CD4-positive, alpha-beta T cell treated with Interleukin-1 beta for 1 hour (primary cell): Measurements from ENCODE around the gene FBH1.
"Not testable (repeated sequence)": the region's sequence is repeated elsewhere in the genome, so short reads cannot be mapped to it uniquely, and the experiment has no call there.

Experiments used
- DNase-seq, 2 donors: peaks; one replicate each; pipeline ENCODE4 v3.0.0-alpha.2; 2020 to 2022

FBH1 gene

DNA sequence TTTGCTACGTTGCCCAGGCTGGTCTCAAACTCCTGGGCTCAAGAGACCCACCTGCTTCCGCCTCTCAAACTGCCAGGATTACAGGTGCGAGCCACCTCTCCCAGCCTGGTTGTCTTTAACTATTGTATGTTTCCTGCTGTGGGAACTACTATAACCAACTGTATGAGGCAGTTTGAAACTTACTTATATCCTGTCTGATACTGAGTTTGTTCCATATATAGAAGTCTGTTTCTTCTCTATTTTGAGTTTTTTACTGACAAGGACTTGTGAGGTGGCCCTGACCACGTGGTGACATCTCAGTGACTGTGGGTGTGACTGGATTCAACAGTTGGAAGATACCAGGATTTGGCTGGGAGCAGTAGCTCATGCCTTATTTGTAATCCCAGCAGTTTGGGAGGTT, 14.2 kb downstream of the FBH1 start:
- no peak for DNase-seq

DNA sequence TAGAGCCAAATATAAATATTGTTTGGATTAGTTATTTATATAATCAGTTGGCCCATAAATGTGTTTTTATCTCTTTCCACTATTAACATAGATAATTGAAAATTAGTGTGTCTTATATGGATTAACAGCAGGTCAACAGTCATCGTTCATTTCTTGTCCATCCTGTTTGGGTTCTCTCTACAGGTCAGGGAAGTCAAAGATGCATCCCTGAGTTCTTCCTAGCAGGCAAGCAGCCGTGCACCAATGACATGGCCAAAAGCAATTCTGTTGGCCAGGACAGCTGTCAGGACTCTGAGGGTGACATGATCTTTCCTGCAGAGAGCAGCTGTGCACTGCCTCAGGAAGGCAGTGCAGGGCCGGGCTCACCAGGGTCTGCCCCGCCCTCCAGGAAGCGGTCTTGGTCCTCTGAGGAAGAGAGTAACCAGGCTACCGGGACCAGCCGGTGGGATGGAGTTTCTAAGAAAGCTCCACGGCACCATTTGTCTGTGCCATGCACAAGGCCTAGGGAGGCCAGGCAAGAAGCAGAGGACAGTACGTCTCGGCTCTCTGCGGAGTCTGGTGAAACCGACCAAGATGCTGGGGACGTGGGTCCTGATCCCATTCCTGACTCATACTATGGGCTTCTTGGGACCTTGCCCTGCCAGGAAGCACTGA, 15.9 kb downstream of the FBH1 start:
- DNase-seq = no peak

DNA sequence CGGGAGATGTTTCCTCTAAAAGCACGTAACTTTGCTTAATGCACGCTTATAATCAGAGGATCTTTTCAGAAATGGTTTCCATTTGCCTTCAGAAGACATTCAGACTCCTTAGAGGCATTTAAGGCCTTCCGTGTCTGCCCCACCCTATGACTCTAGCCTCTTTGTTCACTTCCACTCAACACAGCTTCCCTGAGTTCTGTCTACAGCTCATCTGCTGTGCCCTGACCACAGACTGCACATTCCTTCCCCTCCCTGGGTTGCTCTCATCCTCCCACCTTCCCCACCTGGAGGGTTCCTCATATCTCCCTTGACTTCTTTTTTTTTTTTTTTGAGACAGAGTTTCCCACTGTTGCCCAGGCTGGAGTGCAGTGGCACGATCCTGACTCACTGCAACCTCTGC, 16.6 kb downstream of the FBH1 start:
- no peak for DNase-seq

DNA sequence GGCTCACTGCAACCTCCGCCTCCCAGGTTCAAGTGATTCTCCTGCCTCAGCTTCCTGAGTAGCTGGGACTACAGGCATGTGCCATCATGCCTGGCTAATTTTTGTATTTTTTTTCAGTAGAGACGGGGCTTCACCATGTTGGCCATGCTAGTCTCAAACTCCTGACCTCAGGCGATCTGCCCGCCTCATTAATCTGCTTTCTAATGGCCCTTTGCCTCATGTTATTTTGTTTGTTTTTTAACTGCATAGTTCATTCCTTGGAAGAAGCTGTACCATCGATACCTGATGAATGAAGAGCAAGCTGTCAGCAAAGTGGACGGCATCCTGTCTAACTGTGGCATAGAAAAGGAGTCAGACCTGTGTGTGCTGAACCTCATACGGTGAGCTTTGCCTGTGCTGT, 18.6 kb downstream of the FBH1 start:
- DNase-seq = not testable (repeated sequence)

DNA sequence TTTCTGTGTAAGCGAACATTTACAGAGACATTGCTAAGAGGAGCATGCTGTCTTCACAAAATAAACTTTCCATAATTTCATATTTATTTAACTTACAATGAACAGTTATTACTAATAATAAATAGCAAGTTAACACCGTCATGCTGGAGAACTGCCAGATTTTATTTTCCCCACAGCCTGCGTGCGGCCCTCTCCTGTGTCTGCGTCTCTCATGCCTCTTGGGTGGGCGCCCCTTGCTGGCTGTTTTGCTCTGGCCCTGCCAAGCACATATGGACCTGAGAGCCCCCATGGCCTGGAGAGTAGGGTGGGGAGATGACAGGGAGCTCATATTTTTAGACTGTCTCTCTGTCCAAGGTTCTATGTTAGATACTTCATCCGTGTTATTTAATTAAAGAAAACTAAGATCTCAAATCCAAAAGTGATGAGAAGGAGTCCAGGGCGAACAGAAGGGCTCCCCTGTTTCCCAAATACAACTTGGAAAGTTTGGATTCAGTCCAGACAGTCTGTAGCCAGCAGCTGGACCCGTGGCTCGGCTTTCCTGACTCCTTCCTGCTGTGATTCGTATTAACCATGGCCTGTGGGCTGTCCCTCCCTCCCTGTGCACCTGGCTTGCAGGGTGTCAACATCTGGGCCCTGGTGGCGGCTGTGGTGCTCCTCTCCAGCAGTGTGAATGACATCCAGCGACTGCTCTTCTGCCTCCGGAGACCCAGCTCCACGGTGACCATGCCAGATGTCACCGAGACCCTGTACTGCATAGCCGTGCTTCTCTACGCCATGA, 20.5 kb downstream of the FBH1 start:
- DNase-seq = no peak

DNA sequence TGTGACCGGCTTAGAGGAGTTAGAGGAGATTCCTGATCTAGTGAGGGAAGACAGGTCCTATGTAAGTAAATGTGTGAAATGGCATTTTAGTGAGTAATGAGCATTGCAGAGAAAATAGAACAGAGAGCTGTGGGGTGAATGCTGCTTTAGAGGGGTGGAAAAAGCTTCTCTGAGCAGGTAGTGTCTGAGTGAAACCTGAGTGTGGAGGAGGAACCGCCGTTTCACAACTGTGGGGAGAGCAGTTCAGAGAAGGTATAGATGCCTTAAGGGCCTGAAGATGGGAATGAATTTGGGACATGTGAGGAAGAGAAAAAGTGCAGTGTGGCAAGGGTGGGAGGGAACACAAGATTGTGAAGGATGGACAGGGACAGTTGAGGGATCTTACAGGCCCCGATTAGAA, 21.6 kb downstream of the FBH1 start:
- DNase-seq = no peak

DNA sequence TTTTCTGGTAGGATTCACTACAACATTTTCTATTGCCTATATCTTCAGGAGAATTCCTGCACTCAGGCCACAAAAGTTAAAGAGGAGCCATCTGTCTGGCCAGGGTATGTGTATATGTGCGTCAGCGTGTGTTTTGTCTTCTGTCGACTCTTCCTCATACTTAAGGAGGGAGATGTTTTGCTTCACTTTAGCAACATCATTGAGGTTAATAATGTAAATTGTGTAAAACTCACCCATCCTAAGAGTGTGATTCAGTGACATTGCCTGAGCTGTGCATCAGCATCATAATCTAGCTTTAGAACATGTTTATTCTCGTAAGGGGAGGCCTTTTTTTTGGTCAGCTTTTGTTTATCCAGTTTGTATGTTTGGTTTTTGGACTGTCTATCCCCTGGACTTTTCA, 23.7 kb downstream of the FBH1 start:
- no peak for DNase-seq

DNA sequence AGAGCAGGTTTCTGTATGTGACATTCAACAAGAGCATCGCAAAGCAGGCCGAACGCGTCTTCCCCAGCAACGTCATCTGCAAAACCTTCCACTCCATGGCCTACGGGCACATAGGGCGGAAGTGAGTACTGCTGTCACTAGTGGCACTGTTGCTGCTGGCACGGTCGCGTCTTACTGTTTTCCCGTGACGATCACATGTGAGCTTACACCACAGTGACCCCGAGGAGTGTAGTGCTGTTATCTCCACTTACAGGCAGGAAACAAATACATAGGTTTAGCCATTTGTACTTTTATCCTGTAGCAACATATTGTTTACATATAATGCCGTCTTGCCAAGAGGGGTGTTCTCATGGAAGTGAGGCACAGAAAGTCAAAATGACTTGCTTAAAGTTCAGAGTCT, 25.4 kb downstream of the FBH1 start:
- no peak for DNase-seq

DNA sequence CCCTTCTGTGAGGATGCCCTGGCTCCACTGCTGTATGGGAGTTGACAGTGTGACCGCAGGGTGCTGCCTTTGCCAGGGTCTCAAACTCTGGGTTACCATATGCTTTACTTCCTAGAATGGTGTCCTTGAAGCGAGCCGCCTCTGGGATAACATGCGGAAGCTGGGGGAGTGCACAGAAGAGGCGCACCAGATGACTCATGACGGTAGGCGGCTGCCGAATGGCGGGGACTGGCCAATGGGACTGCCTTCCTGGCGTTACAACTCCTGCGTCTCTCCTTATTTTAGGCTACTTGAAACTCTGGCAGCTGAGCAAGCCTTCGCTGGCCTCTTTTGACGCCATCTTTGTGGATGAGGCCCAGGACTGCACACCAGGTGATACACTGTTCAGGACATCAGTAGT, 27.3 kb downstream of the FBH1 start:
- no peak for DNase-seq

DNA sequence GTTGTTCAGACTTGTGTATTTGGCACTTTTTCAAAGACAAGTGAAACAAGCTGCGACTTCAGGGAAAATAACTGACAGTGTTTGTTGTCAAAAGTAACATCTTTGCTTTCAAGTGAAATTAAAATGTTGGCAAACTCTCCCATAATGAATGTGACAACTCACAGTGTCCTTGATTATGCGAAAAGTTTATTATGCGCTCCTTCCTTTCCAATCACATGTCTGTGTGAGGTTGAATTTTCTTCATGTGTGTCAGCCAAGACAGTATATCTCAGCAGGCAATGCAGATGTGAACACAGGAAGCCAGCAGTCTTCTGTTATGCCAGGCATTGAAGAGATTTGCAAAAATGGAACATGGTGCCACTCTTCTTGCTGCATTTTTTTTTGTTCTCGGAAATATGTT, 28.7 kb downstream of the FBH1 start:
- DNase-seq = no peak

DNA sequence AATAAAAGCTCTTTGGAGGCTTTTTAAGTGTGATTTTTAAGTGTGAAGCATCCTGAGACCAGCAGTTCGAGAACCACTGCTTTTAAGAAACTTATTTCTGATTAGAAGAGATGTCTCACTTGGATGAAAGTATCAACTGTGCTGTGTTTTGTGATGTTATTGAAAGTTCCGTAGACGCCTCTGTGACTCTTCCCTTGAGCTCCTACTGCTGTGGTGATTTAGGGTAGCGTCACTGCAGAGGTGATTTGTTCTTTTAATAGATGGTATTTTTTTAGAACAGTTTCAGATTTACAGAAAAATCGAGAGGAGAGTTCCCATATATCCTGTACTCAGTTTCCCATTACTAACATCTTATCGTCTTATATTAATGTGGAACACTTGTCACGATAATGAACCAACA, 29.5 kb downstream of the FBH1 start:
- DNase-seq = no peak

DNA sequence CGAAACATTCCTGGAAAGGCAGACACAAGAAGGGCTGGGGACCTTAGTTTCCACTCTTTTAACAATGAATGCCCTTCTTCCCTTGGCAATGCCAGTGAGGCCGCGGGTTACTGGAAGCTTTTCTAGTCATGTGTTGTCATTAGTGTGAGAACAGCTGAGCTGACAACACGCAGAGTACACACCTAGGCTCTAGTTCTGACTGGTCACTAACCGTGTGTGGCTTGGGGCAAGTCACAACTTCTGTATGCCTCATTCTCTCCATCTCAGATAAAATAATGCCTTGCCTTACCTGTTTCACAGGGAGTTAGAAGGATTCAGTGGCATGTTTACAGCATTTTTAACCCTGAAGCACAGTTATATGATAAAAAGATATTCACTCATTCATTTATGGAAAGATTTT, 31.7 kb downstream of the FBH1 start:
- no peak for DNase-seq

DNA sequence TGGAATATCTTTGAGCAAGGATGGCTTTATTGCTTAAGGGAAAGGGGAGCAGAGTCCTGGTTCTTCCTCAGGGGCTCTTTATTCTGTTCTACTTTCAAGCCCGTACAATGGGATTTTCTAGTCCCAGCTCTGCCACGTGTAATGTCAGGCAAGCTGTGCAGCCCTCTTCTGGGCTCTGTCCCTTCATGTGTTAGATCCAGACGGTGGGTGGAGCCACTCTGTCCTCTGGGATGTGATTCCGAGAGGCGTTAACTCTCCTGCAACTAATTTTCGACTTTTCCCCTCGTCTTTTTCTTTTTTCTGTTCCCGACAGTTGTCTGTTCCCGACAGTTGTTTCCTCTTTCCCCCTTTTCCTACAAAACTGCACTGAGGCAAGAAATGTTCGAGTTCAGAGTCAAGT, 34.8 kb downstream of the FBH1 start:
- no peak for DNase-seq

DNA sequence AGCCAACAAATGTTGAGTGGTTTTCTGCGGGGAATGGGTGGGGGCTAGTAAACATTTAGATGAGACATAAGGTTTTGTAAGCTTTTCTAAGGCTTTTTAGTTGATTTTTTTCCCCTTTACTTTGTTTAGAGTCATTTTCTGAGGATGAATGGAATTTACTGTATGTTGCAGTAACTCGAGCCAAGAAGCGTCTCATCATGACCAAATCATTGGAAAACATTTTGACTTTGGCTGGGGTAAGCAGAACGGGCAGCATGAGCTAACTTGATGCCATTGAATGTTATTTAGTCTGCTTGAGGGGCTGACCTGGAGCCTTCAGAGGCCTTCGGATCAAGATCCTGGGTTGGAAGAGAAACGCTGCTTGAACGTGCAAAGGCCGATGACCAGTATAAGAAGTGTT, 37.3 kb downstream of the FBH1 start:
- DNase-seq = no peak

DNA sequence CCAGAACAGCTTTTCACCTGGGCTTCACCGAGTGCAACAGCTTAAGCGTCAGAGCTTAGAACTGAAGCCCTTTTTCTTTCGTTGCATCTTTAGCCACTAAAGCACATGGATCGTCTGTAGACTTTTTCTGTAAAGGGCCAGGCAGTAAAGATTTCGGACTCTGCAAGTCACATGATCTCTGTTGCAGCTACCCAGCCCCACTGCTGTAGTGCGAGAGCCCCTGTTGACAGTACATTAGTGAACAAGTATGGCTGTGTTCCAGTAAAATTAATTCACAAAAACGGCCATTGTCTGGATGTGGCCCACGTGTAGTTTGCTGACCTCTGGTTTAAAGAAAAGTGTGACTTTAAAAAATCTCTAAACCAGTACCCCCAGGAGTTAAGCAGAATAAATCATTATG, 39.4 kb downstream of the FBH1 start:
- no peak for DNase-seq

DNA sequence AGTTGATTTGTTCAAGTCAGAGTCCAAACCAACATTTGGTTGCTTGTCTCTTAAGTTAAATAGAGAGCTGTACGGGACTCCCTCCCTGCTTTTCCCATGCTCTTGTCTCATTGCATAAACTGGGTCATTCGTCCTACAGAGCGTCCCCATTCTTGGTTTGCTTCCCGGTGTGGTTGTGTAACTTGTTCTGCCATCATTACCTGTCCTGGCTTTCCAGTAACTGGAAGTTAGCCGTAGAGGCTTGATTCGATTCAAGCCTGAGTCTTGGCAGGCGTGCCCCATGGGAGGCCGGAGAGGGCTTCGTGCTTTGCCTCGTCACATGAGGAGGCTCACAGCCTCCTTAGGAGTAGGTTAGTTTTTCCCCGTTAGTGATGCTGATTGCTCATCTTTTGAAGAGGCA, 40.2 kb downstream of the FBH1 start:
- DNase-seq = no peak

DNA sequence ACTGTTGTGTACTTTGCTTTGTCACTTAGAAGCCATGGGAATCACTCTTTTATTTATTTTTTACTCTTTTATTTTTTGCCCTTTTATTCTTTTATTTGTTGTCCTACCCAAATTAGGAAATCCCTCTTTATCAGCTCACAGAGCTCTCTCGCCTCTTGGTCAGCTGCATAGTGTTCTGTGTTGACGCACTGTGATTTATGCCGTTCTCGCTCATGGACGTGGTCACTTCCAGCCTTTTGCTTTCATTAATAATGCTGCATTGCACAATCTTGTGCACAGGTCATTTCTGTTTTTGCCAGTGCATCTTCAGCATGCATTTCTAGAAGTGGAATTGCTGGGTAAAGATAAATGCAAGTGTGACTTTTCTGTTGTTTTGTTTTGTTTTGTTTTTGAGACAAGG, 42.3 kb downstream of the FBH1 start:
- no peak for DNase-seq

DNA sequence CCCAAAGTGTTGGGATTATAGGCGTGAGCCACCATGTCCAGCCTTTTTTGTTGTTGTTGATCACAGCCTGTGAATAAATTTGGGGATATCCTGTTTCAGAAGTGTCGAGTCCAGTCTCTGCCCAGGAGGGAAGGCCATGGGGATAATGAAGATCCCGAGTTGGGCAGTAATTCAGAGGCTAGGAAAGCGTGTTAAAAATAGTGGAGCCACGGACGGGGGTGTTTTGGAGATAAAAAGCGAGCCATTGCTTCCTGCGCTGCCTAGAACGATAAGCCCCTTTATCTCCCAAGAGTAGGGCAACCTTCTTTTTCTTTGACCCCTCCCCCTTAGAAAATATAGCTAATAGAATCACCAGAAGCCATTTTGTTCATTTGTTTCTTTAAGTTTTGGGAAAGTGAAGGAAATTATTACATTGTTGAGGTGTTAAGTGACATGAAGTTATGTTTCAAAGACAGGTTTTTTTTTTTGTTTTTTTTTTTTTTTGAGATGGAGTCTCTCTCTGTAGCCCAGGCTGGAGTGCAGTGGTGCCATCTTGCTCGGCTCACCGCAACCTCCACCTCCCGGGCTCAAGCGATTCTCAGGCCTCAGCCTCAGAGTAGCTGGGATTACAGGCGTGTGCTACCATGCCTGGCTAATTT, 44.0 kb downstream of the FBH1 start:
- DNase-seq = no peak

DNA sequence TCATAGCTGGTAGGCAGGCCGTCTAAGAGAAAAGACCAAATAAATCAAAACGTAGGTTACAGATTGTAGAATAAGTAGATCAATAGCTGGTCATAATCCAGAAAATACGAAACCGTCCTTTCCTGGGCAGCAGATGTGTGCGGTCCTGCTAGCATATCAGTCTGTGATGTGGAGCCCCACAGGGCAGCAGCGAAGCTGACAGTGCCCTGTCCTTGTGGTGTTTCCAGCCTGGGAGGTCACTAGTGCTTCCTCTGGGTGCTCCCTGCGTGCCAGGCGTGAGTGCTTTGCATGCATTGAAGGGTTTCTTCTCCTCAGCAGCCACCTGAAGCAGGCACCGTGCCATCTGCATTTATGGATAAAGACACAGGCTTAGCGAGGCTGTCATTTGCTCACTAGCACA, 45.6 kb downstream of the FBH1 start:
- no peak for DNase-seq

DNA sequence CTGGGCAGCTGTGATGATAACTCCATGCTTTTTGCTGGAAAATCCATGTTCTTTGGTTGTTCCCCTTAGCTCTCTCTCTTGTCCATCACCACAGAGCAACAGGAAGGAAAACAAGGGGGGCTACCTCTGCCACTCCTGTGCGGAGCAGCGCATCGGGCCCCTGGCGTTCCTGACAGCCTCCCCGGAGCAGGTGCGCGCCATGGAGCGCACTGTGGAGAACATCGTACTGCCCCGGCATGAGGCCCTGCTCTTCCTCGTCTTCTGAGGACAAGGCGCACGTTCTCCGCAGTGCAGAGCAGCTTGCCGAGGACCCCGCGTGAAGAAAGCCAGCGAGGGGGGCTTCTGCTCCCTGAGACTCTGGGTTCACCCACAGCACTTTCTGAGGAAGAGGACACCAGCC, 47.0 kb downstream of the FBH1 start:
- no peak for DNase-seq

DNA sequence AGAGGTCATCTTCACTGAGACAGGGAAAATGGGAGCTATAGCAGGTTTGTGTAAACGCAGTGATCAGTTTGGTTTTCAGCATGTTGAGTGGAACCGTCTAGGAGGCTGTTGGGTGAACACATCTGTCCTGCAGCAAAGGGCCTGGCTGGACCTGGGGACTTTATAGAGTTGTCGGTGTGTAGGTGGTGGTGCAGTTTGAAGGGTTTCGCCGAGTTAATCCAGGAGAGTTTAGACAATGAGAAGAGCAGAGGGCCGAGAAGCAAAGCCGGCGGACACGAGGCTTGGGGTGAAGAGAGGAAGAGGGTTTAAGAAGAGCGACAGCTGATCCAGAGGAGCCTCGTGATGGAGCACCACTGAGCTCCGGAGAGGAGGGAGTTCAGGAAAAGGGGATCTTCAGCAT, 48.2 kb downstream of the FBH1 start:
- DNase-seq = no peak

DNA sequence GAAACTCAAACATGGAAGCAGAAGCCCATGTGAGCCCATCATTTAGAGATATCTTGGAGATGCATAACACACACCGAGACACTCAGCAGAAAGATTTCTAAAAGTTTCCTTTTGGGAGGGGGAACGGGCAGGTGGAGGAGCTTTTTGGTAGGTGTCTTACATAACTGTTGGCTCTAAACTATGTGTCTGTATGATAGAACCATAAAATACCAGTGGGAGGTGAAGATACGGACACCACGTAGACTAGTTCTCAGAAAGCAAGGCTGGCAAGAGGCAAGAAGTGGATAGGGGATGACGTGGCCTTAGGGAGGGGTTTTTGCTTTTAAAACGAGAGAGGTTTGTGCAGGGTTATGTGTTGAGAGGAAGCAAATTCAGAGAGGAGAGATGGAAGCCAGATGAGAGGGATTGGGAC, 50.8 kb downstream of the FBH1 start:
- no peak for DNase-seq

DNA sequence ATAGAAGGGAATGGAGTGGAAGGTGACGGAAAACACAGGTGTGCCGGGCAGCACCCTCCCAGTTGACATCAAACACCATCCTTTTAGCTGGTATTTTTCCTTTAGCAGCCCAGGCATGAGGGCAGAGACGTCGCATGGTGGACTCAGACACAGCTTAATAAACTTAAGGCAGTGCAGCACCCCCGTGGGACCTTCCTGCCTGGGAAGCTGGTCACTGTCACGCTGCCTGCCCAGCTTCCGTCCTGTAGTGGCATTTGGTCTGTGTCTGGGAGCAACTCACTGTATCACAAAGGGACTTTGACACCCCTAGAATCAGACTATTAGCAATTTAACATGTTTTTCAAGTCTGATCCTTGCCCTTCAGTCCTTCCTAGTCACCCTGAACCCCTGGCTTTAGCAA, 51.5 kb downstream of the FBH1 start:
- no peak for DNase-seq

DNA sequence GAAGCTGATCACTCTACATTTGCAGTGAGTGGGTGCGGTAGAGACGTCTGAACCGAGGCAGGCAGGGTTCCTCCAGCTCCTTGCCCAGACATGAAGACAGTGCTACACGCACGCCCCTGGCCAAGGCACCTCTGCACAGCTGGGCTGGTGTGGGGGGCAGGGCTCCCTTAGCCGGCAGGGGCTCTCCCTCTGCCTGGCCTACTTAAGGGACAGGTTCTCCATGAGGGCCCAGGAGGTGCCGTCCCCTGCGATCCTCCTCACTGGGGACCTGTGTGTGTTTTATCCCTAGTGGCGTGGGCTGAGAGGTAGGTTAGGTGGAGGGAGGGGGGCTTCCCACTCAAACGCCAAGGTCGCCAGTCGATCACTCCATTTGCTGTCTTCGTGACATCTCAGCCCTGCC, 52.0 kb downstream of the FBH1 start:
- DNase-seq = no peak

DNA sequence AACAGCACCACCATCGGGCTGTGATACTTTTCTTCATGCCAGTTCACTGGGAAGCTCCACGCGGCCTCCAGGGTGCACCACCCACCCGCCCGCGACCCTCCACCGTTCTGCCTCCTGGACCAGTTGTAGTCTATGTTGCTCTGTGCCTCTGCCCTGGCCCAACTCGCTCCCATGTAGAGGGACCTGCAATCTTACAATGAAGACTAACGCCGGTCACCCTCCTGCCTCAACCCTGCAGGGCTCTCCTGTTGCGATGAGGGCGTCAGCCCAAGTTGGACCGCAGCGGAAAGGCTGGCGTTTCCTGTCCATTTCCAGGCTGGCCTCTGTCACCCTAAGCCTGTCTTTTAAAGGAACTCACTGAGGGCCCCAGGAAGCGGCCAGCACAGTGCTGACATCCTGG, 52.4 kb downstream of the FBH1 start:
- peak in 1 of 2 donors; percentile 46 for DNase-seq
